NT2/D1 (cell line): ENCODE data around the gene WDR86.

Source experiments
- DNase-seq: peaks from one replicate; pipeline ENCODE4 v3.0.0-alpha.2; 2011; ENCODE audit warnings: low read depth, low spot score
- H3K27me3 ChIP-seq: 2 replicates; pipeline ENCODE4 v1.6.0; 2011; ENCODE audit warnings: mild to moderate bottlenecking; ENCODE audit not compliant: insufficient read length, insufficient read depth
- H3K36me3 ChIP-seq: 2 replicates; pipeline ENCODE4 v1.6.1; 2011; ENCODE audit warnings: mild to moderate bottlenecking, low read length, mixed read lengths; ENCODE audit not compliant: insufficient read depth, insufficient read length
- H3K4me1 ChIP-seq: 2 replicates; pipeline ENCODE4 v1.5.1; 2011; ENCODE audit not compliant: insufficient read depth, insufficient read length
- H3K4me3 ChIP-seq: 2 replicates; pipeline ENCODE4 v1.5.1; 2011; ENCODE audit warnings: low read depth; ENCODE audit not compliant: insufficient read length
- H3K9ac ChIP-seq: 2 replicates; pipeline ENCODE4 v1.6.0; 2011; ENCODE audit warnings: low read depth; ENCODE audit not compliant: insufficient read length
- H3K9me3 ChIP-seq: 2 replicates; pipeline ENCODE4 v1.5.1; 2011; ENCODE audit warnings: mild to moderate bottlenecking, low read length; ENCODE audit not compliant: insufficient read depth
- SUZ12 ChIP-seq: IDR thresholded peaks from 2 replicates; pipeline ENCODE4 v1.6.1; 2011; ENCODE audit not compliant: insufficient read length, insufficient read depth; ENCODE audit errors: extremely low read depth
- YY1 ChIP-seq: IDR thresholded peaks from 2 replicates; pipeline ENCODE4 v1.6.1; 2011; ENCODE audit not compliant: insufficient read length, insufficient read depth
- ZNF274 ChIP-seq: IDR thresholded peaks from 2 replicates; pipeline ENCODE4 v1.6.1; 2011; ENCODE audit warnings: mild to moderate bottlenecking, low read depth, low read length

The WDR86 gene

DNA sequence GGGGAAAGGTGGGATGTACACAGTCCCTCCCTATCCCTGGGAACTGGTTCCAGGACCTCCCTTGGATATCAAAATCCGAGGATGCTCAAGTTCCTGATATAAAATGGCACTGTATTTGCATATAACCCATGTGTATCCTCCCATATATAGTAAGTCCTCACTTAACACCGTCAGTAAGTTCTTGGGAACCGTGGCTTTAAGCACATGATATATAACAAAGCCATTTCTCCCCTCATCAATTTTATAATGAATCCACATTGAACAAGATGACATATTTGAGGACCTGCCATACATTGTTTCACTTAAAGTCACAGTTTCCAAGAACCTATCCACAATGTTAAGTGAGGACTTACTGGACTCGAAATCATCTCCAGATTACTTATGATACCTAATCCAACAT is 24.7 kb upstream of the WDR86 start:
- H3K27me3 ChIP-seq = peaks cover 11% of the 10 kb centered on the region
- no peak for DNase-seq
- H3K9ac ChIP-seq = no peak overlapping the region
- peaks cover 10% of the 10 kb centered on the region for H3K4me1 ChIP-seq
- no peak for TF ChIP-seq ZNF274
- TF ChIP-seq SUZ12 = no peak
- no peak for TF ChIP-seq YY1
- no peak overlapping the region for H3K4me3 ChIP-seq
- 0 out of 2 replicates have a peak, but pooled peaks cover 7% of the 10 kb centered on the region for H3K9me3 ChIP-seq
- H3K36me3 ChIP-seq = no peaks in the 10 kb centered on the region

DNA sequence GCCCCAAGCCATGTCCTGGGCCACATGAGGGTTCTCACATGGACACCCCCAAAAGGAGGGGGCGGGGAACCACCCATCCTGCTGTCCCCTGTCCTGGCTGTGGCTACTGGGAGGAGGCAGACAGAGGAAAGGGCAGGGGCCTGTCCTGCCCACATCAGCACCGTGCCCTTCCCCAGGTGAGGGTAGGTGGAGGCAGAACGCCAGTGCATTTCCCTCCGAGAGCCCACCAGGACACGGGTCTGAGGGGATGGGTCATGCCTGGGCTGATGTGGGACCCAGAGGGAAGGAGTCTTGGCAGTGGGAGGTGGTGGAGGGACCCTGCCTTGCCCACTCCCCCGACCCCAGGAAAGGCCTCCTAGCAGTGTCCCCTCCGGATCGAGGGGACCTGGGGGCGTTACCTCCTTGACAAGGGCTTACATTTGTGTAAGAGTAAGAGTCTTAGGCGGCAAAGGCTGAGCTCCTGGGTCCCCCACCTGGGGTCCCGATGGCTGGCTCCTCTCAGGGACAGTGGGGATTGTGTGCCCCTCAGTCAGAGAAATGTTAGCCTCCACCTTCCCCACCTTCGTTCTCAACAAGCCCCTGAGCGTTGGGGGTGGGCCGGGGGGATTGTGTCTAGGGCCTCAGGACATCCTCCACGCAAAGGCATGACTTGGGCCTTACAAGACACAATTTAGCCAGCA is 24.0 kb upstream of the WDR86 start:
- no peak for TF ChIP-seq SUZ12
- no peak for TF ChIP-seq ZNF274
- no peak for TF ChIP-seq YY1
- no peak for DNase-seq

DNA sequence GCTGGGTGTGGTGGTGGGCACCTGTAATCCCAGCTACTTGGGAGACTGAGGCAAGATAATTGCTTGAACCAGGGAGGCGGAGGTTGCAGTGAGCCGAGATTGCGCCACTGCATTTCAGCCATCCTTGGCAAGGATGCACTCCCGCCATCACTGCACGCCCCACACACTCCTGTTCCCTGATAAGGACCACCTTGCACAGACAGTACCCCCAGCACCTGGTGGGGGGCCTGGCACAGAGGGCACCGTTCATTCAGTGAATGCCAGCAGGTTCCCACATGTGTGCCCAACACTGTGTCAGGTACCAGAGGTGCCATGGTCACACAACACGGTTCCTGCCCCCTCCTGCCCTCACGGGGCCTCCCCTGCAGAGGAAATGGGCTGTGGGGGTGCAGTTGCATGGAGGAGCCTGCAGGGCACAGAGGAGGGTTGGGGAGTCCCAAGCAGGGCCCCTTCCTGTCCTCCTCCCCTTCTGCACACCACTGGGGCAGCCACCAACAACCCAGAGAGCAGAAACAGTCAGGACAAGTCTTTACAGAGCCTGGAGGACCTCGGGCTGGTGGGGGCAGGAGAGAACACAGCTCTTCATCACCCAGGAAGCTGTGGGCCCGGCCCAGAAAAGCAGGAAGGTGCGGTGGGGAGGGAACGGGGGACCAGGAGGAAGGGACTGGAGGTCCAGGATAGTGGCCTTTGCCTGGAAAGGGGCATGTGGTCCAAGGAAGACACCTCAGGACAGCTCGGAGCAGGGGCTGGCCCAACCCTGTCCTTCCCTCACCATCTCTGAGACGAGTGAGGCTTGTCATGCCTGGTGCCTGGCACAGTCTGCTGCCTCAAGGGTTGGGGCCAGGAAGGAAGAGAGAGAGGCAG is 23.1 kb upstream of the WDR86 start:
- Histone ChIP-seq H3K36me3 (no peaks in the 10 kb centered on the region), H3K4me3 (no peak overlapping the region), H3K27me3 (peaks cover 3% of the 10 kb centered on the region), H3K9ac (no peak overlapping the region), H3K9me3 (no peaks in the 10 kb centered on the region), H3K4me1 (peaks cover 11% of the 10 kb centered on the region)
- DNase-seq = no peak
- TF ChIP-seq SUZ12 (no peak), ZNF274 (no peak), YY1 (no peak)

More for the DNA sequence above, 24.0 kb upstream of the WDR86 start:
- 0 out of 2 replicates have a peak, but pooled peaks cover 4% of the 10 kb centered on the region for H3K9me3 ChIP-seq
- no peak overlapping the region for H3K9ac ChIP-seq
- no peaks in the 10 kb centered on the region for H3K36me3 ChIP-seq
- no peak overlapping the region for H3K4me3 ChIP-seq
- peaks cover 6% of the 10 kb centered on the region for H3K27me3 ChIP-seq
- peaks cover 10% of the 10 kb centered on the region for H3K4me1 ChIP-seq

DNA sequence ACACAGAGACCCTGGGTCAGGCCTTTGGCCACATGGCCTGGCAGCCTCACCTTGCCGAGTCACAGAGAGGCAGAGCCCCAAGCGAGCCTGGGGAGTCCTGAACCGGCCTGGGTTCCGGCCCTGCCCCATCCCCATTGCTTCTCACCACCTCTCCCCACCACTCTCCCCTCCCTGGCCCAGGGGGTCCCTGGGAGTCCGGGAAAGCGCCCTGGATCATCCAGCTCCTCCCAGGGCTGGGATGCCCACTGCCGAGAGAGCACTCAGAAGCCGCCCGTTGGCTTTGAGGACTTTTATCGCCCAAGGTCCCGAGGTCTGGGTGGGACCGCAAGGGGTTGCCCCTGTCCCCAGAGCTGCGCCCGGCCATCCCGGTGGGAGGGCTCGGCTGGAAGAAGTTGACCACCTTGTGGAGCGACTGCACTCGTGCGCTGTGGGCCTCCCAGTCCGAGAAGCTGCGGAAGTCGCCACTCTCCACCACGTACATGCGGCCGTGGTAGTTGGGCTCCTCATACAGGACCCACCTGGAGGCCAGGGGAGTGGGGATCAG is 22.0 kb upstream of the WDR86 start:
- DNase-seq = no peak
- TF ChIP-seq SUZ12 = no peak
- no peak for TF ChIP-seq ZNF274
- no peak for TF ChIP-seq YY1
- peaks cover 22% of the 10 kb centered on the region for H3K4me1 ChIP-seq
- H3K4me3 ChIP-seq = no peak overlapping the region
- no peak overlapping the region for H3K9ac ChIP-seq
- peaks cover 3% of the 10 kb centered on the region for H3K27me3 ChIP-seq
- no peaks in the 10 kb centered on the region for H3K36me3 ChIP-seq
- no peaks in the 10 kb centered on the region for H3K9me3 ChIP-seq

DNA sequence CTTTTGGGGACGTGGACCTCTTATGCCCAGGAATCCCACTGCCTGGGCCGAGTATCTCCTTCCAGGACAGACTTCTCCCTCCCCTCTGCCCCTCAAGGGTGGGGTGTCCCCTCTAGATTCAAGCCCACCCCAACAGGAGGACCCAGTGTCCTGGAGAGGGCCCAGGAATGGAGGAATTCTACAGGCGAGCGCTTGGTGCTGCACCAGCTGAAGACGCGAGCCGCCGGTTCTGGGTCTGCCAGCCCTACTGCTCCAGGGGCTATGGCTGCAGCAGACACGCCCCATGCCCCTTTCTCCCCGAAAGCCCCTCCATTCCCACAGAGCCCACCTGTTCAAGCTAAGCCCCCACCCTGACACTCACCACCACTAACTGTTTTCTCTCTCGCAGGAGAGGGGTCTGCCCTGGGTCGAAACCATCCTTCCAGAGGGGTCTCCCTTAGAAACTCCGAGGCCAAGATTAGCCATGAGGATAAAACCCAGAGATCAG is 21.5 kb upstream of the WDR86 start:
- Histone ChIP-seq H3K36me3 (no peaks in the 10 kb centered on the region), H3K9ac (no peak overlapping the region), H3K27me3 (peaks cover 3% of the 10 kb centered on the region), H3K4me3 (no peak overlapping the region), H3K4me1 (peaks cover 25% of the 10 kb centered on the region), H3K9me3 (no peaks in the 10 kb centered on the region)
- no peak for DNase-seq
- TF ChIP-seq YY1 (no peak), ZNF274 (no peak)

DNA sequence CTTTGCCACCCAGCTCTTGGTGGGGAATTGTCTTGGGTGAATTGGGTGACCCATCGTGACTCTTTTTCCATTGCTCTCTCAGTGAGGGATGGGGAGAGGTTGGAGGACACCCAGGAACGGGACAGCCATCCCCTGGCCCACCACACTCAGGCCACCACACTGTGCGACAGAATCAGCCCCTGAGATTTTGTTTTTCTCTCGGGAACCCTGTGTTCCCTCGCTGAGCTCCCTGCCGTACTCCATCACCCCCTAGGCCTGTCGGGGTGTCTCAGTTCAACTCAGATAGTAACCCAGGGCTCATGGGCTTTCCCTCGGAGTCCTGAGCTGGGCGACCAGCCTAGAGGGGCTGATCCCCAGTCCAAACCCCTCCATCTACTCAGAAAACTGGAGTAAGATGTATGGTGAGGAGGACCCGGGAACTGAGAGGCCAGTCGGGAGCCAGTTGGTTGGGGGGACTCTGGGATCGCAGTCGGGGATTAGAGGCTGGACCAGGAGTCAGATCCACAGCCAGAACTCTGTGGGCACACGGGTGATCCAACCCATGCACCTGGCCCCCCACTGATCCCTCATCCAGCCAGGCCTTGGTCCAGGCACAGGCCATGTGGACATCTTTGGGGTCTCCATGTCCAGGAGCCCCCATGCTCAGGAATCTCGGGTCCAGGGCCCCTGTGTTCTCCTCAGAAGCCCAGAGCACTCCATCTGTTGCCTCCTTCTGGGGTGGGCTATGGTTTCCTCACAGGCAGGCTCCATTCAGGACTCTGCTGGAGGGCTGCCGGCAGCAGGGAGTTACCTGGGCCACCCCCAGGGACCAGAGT is 20.8 kb upstream of the WDR86 start:
- Histone ChIP-seq H3K4me3 (no peak overlapping the region), H3K9ac (no peak overlapping the region), H3K4me1 (peaks cover 25% of the 10 kb centered on the region), H3K9me3 (no peaks in the 10 kb centered on the region), H3K27me3 (peaks cover 3% of the 10 kb centered on the region), H3K36me3 (no peaks in the 10 kb centered on the region)
- TF ChIP-seq YY1 = no peak
- TF ChIP-seq SUZ12 = no peak
- no peak for TF ChIP-seq ZNF274
- DNase-seq = no peak
